ENCODE results near the gene SMG9. TPM values are rescaled to one million over a fixed set of nuclear protein-coding genes. Genes with fewer than 3 reads are reported as not detected.

Gene SMG9
- polyA plus RNA-seq, 3 donors = 1.3 to 26.1 (median 2.4) TPM

DNA sequence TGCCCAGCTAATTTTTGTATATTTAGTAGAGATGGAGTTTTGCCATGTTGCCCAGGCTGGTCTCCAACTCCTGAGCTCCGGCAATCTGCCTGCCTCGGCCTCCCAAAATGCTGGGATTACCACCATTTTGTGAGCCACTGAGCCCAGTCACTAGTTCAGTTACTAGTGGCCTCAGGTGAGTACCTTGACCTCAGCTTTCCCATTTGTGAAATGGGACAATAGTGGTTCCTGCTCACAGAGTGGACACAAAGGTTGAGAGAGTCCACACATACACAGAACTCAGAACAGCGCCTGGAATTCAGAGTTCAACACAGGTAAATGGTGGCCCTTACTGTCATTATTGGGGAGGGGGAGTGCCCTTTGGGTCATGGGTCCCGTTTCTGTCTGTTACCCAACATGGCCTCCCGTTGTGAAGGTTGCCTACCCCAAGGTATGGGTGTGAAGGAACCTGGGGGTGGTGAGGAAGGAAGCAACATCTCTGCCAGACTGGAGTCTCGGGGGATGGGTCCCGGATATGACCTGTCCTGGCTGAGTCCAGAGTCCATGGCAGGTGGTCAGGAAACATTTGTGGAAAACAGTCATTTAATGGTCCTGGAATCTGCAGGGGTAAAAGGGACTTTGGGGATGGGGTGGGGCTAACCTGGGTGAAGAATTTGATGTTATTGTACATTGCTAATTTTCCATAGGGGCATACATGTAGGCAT is 50.6 kb downstream of the SMG9 start:
- H3K36me3 Mint-ChIP-seq = no peaks in the 10 kb centered on the region
- H3K36me3 ChIP-seq (replicated peaks in 1 of 2; ENCODE audit: control insufficient read depth in 1 of 2, insufficient read depth in 2 of 2, low read length in 2 of 2) = no peaks in the 10 kb centered on the region
- no peak overlapping the region for H3K4me3 ChIP-seq (replicated peaks in 1 of 3; ENCODE audit: low read depth in 2 of 3, low read length in 3 of 3)
- H3K27me3 Mint-ChIP-seq (ENCODE audit: low read depth in 3 of 3) = peaks cover under 1 to 13% (median 11%) of the 10 kb centered on the region in 3 donors
- H3K4me3 Mint-ChIP-seq = no peak overlapping the region
- H3K9ac ChIP-seq (ENCODE audit: insufficient read depth, low read length, poor library complexity, severe bottlenecking) = no peak overlapping the region
- H3K27me3 ChIP-seq (ENCODE audit: control insufficient read depth in 2 of 2, insufficient read depth in 2 of 2, low read length in 2 of 2) = no peaks in the 10 kb centered on the region
- H2AFZ ChIP-seq (ENCODE audit: insufficient read depth, low read depth, low read length, poor library complexity, severe bottlenecking) = no peak overlapping the region
- 70% methylated on average over 2 of the region's 7 CpGs for WGBS (ENCODE audit: insufficient coverage)
- peaks cover 24 to 25% of the 10 kb centered on the region in 2 donors for H3K4me1 ChIP-seq (ENCODE audit: control insufficient read depth in 1 of 2, insufficient read depth in 2 of 2, low read length in 2 of 2)
- TF ChIP-seq, protein P1, sequence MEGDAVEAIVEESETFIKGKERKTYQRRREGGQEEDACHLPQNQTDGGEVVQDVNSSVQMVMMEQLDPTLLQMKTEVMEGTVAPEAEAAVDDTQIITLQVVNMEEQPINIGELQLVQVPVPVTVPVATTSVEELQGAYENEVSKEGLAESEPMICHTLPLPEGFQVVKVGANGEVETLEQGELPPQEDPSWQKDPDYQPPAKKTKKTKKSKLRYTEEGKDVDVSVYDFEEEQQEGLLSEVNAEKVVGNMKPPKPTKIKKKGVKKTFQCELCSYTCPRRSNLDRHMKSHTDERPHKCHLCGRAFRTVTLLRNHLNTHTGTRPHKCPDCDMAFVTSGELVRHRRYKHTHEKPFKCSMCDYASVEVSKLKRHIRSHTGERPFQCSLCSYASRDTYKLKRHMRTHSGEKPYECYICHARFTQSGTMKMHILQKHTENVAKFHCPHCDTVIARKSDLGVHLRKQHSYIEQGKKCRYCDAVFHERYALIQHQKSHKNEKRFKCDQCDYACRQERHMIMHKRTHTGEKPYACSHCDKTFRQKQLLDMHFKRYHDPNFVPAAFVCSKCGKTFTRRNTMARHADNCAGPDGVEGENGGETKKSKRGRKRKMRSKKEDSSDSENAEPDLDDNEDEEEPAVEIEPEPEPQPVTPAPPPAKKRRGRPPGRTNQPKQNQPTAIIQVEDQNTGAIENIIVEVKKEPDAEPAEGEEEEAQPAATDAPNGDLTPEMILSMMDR (IDR thresholded peaks at IDR 0.05) = no peak
- H3K79me2 ChIP-seq (ENCODE audit: insufficient read depth, low read length) = no peaks in the 10 kb centered on the region
- peak overlapping the region in 4 of 7 donors; percentile 20 to 52 (median 22) for H3K27ac Mint-ChIP-seq
- no peak for DNase-seq
- peaks cover 0 to 11% of the 10 kb centered on the region in 2 donors for H3K9me3 ChIP-seq (replicated peaks in 1 of 2; ENCODE audit: control insufficient read depth in 1 of 2, insufficient read depth in 1 of 2, low read length in 2 of 2)
- H3K9me3 Mint-ChIP-seq = peaks cover 3 to 11% (median 5%) of the 10 kb centered on the region in 7 donors
- intact Hi-C loops (cut with micrococcal nuclease) = no loop called here
- H4K20me1 ChIP-seq (ENCODE audit: insufficient read depth, low read length) = no peaks in the 10 kb centered on the region
- peaks cover 31% of the 10 kb centered on the region for H3K4me1 Mint-ChIP-seq
- no peak overlapping the region for H3K27ac ChIP-seq (ENCODE audit: low read depth in 1 of 2, low read length in 2 of 2)
- H3K4me2 ChIP-seq (replicated peaks; ENCODE audit: extremely low read depth, low read length, poor library complexity, severe bottlenecking) = no peak overlapping the region

- Histone ChIP-seq H3K9me3 (replicated peaks in 1 of 2; ENCODE audit: control insufficient read depth in 1 of 2, insufficient read depth in 1 of 2, low read length in 2 of 2) (peaks cover 0 to 6% of the 10 kb centered on the region in 2 donors), H3K27ac (ENCODE audit: low read depth in 1 of 2, low read length in 2 of 2) (peak overlapping the region; percentile 90 to 97), H3K4me1 (ENCODE audit: control insufficient read depth in 1 of 2, insufficient read depth in 2 of 2, low read length in 2 of 2) (peaks cover 32 to 41% of the 10 kb centered on the region in 2 donors), H4K20me1 (ENCODE audit: insufficient read depth, low read length) (no peaks in the 10 kb centered on the region), H3K36me3 (replicated peaks in 1 of 2; ENCODE audit: control insufficient read depth in 1 of 2, insufficient read depth in 2 of 2, low read length in 2 of 2) (no peaks in the 10 kb centered on the region), H3K79me2 (ENCODE audit: insufficient read depth, low read length) (no peaks in the 10 kb centered on the region), H3K9ac (ENCODE audit: insufficient read depth, low read length, poor library complexity, severe bottlenecking) (peak overlapping the region; percentile 50), H3K4me2 (replicated peaks; ENCODE audit: extremely low read depth, low read length, poor library complexity, severe bottlenecking) (peak overlapping the region; percentile 82), H3K27me3 (ENCODE audit: control insufficient read depth in 2 of 2, insufficient read depth in 2 of 2, low read length in 2 of 2) (no peaks in the 10 kb centered on the region), H2AFZ (ENCODE audit: insufficient read depth, low read depth, low read length, poor library complexity, severe bottlenecking) (peak overlapping the region; percentile 76), H3K4me3 (replicated peaks in 1 of 3; ENCODE audit: low read depth in 2 of 3, low read length in 3 of 3) (peak overlapping the region; percentile 45 to 71 (median 57))
- Mint-ChIP-seq H3K4me1 (peaks cover 56% of the 10 kb centered on the region), H3K27me3 (ENCODE audit: low read depth in 3 of 3) (peaks cover 0 to 18% (median 14%) of the 10 kb centered on the region in 3 donors), H3K4me3 (peak overlapping the region; percentile 75 to 86), H3K9me3 (peaks cover 0 to 9% (median 4%) of the 10 kb centered on the region in 7 donors), H3K27ac (peak overlapping the region; percentile 92 to 100 (median 99)), H3K36me3 (peaks cover 0 to 4% of the 10 kb centered on the region in 2 donors)
- intact Hi-C loops (cut with micrococcal nuclease) = no loop called here
- 47% methylated on average over 7 of the region's 13 CpGs for WGBS (ENCODE audit: insufficient coverage)
- TF ChIP-seq, protein P1 (IDR thresholded peaks at IDR 0.05) = no peak
- peak; percentile 56 to 79 (median 69) for DNase-seq
These were observed 54.3 kb downstream of the SMG9 start for GRCh38 chr19:43700395-43701000.

Data from CD14-positive monocyte (primary cell).